NCI-H345 (cell line): ENCODE data around the gene ZFP36L1.

Source experiments
- DNase-seq: peaks from one replicate; lab custom pipeline; 2025; lab: John Stamatoyannopoulos, UW

The ZFP36L1 gene

DNA sequence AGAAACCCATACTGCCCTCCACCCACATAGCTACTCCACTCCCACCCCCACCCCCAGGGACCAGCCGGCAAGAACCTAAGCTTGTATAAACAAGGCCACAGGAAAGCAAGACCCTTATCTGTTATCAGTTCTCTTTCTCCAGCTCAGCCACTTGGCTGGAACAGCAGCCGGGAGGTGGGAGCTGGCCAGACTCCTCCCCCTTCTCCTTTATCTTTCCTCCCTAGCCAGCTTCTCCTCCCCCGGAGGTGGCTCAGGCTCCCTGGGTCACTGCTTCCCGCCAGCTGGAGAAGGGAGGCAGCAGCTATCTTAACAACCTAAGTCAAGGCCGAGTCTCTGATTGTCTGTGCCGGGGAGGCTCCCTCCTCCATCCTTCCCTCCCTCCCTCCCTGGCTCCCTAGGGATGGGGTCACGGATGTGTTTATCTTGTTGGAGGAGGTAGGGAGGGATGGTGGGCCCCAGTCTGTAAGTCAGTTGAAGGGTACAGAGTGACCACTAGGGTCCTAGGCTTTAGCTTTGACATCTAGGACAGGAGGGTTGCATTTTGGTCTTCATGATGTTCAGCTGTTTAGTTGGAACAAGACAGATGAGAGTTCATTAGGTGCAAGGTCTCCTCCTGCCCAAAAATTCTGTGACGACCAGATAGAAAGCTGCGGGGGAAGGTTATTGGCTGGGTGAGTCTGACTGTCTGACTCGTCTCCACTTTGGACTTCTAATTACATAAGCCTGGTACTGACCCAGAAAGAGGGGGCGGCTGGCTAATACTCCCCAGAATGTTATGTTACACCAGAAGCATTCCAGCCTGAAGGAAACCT, 29.7 kb downstream of the ZFP36L1 start:
- no peak for DNase-seq

- no peak for DNase-seq
Measured at GRCh38 chr14:68761391-68761790, 31.5 kb downstream of the ZFP36L1 start.

DNA sequence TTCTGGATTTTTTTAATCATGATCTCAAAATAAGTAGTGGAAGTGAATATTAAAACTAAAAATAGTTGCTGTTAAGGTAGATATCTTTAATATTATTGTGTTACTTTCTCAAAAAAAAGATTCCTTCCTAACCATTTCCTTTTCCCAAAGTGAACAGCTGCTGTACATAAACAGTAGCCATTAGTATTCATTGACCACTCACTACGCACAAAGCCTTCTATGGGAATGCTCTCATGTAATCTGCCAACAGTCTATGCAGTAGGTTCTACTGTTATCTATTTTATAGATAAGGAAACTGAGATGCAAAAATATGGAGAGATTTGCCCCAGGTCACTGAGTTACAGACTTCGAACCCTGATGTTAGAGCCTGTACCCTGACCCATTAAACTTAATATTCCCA, 32.1 kb downstream of the ZFP36L1 start:
- no peak for DNase-seq

DNA sequence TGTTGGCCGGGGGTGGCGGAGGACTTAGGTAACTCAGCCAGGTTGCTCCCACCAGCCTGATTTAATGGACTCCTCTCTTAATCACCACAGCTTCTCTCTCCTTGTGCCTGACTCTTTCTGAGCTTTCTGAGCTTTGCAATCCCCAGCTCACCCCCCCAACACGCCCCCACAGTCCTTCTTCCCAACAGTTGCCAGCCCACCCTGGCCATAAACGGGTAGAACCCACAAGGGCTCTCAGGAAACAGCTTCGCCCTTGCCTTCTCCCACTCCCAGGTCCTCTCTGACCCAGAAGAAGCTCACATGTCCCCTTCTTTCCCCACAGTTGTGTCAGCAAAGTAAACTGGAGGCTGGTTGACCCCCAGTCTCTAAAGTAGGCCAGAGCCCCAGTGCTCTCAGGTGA, 32.9 kb downstream of the ZFP36L1 start:
- DNase-seq: no peak

DNA sequence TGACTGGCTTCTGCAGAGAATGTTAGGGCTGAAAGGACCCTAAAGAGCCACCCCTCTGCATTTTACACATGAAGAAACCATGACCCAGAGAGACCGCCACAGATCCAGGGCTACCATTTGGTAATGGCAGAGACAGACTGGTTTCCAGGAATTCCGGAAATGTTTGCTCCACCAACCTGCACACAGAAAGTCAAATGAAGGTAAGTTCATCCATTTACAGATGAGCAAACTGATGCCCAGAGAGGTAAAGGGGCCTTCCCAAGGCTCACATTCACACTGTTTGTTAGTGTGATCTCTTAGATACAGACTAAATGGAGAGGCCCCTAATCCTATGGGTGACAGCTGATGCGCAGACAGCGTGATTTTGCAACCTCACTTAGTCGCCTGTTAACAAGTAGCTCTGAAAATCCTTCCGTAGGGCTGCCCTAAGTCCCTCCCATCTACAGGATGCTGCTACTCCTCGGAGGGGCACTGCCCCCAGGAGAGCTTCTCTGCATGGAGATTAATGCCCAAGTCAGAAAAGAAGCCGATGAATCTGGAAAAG, 33.8 kb downstream of the ZFP36L1 start:
- DNase-seq: no peak

- DNase-seq: no peak
Measured at GRCh38 chr14:68758301-68758700, 34.6 kb downstream of the ZFP36L1 start.

DNA sequence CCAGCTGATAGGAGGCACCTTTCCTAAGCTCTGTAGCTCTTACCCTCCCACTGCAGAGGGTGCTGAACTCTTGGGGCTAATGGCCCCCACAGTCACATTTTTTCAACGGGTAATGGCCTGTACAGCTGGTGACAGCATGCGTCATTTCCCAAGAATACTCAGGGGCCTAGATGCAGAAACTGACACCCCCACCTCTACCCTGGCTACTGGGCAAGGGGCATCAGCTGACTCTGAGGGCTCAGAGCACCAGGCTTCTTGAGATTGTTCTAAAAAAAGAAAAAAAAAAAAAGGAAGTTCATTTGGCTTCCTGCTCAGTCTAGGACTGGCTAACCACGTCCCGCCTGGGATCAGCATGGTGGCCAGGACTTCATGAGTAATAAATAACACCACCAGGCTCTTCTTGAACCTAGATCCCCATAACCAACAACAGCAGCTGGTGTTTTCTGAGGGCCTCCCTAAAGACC, 35.2 kb downstream of the ZFP36L1 start:
- no peak for DNase-seq

DNA sequence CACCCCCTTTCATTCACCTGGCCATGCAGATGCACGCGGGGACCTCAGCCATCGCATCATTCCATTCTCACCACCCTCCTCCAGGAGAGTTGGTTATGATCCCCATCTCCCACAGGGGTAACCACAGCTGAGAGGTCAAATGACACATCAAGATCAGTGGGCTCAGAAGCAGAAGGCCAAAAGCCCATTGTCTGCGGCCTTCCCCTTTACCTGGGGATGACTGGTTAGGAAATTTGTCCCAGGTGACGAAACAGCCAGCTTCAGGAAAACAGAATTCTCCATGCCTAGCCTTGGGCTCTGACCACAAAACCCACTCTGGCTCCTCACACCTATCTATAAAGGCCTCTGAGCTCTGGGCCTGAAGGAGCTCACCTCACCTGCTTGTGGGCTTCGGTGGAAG, 36.1 kb downstream of the ZFP36L1 start:
- no peak for DNase-seq

DNA sequence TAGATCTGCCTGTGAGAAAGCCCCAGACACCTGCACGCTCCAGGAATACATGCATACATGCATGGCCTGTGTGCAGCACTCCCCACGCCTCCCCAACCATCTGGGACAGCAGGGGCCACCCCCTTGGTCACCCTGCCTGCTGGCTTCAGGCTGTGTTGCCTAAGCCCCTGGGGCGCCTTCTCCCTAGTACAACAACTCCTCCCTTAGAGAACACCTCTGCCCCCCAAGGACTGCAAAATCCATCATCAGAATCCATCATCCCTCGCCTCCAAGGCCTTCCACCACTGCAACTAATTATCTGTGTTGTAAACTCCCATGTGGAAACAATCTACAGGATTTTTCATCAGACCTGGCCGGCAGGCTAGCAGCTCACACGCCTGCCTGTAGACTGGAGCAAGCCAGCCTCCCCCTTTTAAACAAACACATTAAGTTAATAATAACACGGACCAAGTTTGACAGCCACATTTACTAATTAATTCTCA, 36.8 kb downstream of the ZFP36L1 start:
- DNase-seq: no peak

DNA sequence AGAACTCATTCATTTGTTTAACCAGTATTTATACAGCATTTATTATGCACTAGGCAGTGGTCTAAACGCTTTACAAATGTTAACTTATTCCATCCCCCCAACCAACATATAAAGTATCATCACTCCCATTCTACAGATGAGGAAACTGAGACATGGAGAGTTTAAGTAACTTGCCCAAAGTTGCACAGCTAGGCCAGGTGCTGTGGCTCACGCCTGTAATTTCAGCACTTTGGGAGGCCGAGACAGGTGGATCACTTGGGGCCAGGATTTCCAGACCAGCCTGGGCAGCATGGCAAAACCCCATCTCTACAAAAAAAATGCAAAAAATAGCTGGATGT, 37.9 kb downstream of the ZFP36L1 start:
- no peak for DNase-seq

- no peak for DNase-seq
Measured at GRCh38 chr14:68753690-68754089, 39.2 kb downstream of the ZFP36L1 start.

DNA sequence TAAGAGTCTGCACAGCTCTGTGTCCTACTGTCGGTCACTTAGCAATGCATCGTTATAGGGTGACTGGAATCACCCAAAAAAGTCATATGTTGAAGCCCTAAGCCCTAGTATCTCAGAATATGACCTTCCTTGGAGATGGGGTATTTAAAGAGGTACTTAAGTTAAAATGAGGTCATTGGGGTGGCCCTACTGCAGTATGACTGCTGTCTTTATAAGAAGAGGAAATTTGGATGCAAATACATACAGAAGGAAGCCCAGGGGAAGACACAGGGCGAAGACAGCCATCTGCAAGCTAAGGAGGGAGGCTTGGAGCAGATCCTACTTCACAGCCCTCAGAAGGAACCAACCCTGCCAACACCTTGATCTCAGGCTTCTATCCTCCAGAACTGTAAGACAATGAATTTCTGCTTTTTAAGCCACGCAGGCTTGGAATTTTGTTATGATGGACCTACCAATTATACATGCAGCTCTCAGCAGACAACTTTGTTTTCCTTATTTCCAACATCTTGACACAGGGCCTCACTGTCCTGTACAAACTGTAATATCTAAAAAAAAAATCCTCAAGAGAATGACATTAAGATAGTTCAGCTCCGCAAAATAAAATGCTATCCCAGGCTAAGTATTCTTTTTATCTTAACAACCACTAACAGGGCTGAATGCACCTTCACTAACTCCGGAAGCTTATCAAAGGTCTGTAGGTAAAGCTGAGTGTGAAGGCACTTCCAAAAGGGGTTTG, 40.4 kb downstream of the ZFP36L1 start:
- DNase-seq: no peak

GRCh38 chr14:68749487-68750475, 43.1 kb downstream of the ZFP36L1 start:
- DNase-seq: no peak

- no peak for DNase-seq
Measured at GRCh38 chr14:68748691-68749090, 44.2 kb downstream of the ZFP36L1 start.

DNA sequence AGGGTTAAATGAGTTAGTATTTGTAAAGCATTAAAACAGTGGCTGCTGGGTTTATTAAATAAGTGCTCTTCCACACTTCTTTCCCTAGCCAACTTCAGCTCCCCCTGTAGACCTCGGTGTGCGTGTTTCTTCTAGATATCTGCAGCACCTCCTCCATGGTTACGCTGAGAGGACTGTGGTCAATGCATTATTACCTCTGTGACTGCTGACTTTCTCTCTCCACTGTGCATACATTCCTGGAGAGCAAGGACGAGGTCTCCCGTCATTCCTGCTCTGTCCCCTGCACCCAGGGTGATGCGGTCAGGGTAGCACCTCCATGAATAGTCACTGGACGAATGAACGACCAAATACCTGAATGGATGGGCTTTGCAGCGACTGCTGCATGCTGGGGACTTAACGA, 44.6 kb downstream of the ZFP36L1 start:
- no peak for DNase-seq

- DNase-seq: no peak
Measured at GRCh38 chr14:68747393-68747792, 45.5 kb downstream of the ZFP36L1 start.

GRCh38 chr14:68744613-68745012, 48.3 kb downstream of the ZFP36L1 start:
- no peak for DNase-seq

DNA sequence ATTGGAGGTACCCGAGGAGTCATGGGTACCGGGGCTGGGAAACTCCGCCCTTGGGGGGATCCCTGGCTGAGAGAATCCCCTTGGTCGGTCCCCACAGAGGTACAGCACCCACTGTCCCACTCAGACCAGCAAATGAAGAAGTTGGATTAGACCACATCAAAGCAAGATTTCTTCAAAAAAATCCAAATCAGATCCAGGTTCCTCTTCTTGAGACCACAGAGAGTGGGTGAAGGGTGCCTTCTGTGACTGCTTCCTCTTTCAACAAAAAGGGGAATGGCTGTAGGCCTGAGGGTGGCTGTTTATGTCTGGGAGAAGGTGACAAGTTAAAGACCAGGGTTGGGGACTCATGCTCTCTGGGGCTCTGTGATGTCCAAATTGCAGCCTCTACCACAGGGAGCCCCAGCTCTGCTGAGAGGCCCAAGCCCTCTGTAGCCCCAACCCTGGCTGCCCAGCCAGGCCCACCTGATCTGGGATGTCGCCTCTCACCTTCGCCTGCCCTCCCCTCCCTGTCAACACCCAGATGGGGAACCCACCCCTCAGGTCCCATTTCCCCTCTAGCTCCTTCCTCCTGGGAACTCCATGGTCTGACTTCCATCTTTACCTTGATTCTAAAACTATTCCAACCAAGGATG, 50.9 kb downstream of the ZFP36L1 start:
- no peak for DNase-seq

DNA sequence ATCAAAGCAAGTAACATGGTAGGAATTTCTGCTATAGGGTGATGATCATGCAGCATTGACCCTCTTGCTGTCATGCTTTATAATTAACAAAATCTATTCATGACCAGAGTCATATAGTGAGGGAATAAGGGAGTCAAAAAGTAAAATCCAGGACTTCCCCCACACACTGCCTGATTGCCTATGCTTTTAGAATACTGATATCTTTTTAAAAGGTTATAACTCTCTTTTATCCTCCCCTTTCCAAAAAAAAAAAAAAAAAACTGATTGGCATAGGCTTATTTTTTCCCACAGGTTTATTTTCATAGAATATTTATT, 51.4 kb downstream of the ZFP36L1 start:
- DNase-seq: no peak

DNA sequence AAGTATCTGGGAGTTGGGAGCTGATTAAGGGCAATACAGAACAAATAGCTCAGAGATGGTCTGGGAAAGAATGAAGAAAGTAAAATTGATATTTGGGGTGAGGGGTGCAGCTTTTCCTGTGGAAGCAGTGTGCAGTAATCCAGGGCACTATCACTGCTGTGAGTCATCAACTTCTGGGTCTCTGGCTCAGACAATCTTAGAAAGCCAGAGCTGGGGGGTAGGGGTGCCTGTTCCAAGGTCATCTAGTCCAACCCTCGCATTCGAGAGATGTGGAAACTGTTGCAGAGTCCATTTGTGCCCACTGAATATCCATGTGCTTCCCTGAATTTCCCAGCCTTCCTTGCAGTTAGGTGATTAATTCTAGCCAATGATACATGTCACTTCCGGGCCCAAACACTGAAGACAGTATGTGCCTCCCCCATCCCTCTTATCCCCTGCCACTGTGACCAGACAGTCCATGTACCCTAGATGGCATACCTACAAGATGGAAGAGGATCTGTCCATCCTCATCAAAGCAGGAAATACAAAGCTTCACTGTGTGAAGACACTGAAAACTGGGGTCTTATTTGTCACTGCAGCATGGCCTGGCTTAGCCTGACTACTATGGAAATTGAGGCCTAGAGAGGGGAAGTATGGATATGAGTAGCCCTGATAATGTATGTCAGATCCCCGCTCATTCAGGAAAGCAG, 51.9 kb downstream of the ZFP36L1 start:
- no peak for DNase-seq

- DNase-seq: no peak
Measured at GRCh38 chr14:68739701-68740100, 53.2 kb downstream of the ZFP36L1 start.
